ENCODE results near the gene BUD31. TPM values are rescaled to one million over a fixed set of nuclear protein-coding genes. Genes with fewer than 3 reads are reported as not detected.

Gene BUD31
- total RNA-seq (2021; fragmentation: NEBNext Ultra II Directional; extraction: Animal tissue kit (Norgen Biotek cat#: 25700)) = 100 to 1,000 TPM; 134 to 147 (median 146) TPM
- long read RNA-seq, transcript BUD31-202 (6 exons, 1,139 nt) = major isoform, 141 of 210 reads
- long read RNA-seq, transcript BUD31-201 (6 exons, 1,035 nt) = minor isoform, 46 of 210 reads
- long read RNA-seq, partial matches to known transcripts = 8 of 210 reads
- long read RNA-seq, other reads (novel, unspliced or antisense) = 15 of 210 reads

- Mint-ChIP-seq H3K9me3 (no peaks in the 10 kb centered on the region), H3K4me3 (peak within 1 kb of the TSS; percentile 98), H3K27me3 (ENCODE audit: insufficient read depth) (peaks cover 5% of the 10 kb centered on the region; the same call in 1 of the 2 replicates), H3K27ac (peak within 1 kb of the TSS; percentile 98), H3K4me1 (ENCODE audit: low read depth) (peaks cover 41% of the 10 kb centered on the region), H3K36me3 (ENCODE audit: low read depth) (peaks cover 46% of the 10 kb centered on the region)
- peak; percentile 23; the same call in 1 of the 2 replicates for TF ChIP-seq CTCF (IDR thresholded peaks at IDR 0.05)
- peak; percentile 93 for DNase-seq
These were observed at the start of gene BUD31, which contains the start of gene PDAP1 for GRCh38 chr7:99408379-99409191. Gene BUD31 (plus strand): TSS chr7:99408969. CDS start chr7:99411093, 2,124 bp downstream. Gene PDAP1 (minus strand): TSS chr7:99408597. CDS start chr7:99408548, 49 bp downstream.

DNA sequence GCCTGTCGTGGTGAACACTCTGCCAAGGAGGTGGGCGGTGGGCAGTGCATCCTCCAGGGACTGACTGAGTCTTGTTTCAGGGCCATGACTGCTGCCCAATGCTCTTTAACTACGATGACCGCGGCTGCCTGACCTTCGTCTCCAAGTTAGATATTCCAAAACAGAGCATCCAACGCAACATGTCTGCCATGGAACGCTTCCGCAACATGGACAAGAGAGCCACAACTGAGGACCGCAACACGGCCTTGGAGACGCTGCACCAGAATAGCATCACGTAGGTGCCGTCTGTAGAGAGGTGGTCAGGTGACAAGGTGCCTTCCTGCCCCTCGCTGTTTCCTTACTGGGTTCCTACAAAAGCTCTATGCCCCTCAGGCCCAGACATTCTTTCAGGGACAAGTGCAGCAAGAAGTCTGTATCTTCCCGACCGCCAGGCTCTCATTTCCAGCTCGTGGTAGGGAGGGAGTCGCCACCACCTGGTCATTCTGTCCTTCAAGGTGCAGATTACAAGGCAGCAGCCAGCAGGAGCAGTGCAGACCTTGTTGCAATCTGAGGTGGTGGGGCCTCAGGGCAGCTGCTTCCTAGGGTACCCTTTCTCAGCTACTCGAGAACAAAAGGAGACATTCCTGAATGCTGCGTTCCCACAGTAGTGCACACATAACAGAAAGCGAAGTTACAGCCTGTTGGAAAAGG is 49.2 kb upstream of the BUD31 start:
- Mint-ChIP-seq H3K27me3 (ENCODE audit: insufficient read depth) (peaks cover 2% of the 10 kb centered on the region; the same call in 1 of the 2 replicates), H3K4me3 (no peak overlapping the region), H3K36me3 (ENCODE audit: low read depth) (peaks cover 16% of the 10 kb centered on the region), H3K9me3 (no peaks in the 10 kb centered on the region), H3K4me1 (ENCODE audit: low read depth) (peaks cover 28% of the 10 kb centered on the region), H3K27ac (no peak overlapping the region)
- DNase-seq = no peak
- no peak for TF ChIP-seq CTCF (IDR thresholded peaks at IDR 0.05)

GRCh38 chr7:99362801-99363200 is 46.0 kb upstream of the BUD31 start:
- H3K4me3 Mint-ChIP-seq = peak overlapping the region; percentile 71
- peaks cover 22% of the 10 kb centered on the region for H3K36me3 Mint-ChIP-seq (ENCODE audit: low read depth)
- peak overlapping the region; percentile 90 for H3K27ac Mint-ChIP-seq
- DNase-seq = peak; percentile 92
- peaks cover 2% of the 10 kb centered on the region; the same call in 1 of the 2 replicates for H3K27me3 Mint-ChIP-seq (ENCODE audit: insufficient read depth)
- H3K4me1 Mint-ChIP-seq (ENCODE audit: low read depth) = peaks cover 28% of the 10 kb centered on the region
- H3K9me3 Mint-ChIP-seq = no peaks in the 10 kb centered on the region
- no peak for TF ChIP-seq CTCF (IDR thresholded peaks at IDR 0.05)

DNA sequence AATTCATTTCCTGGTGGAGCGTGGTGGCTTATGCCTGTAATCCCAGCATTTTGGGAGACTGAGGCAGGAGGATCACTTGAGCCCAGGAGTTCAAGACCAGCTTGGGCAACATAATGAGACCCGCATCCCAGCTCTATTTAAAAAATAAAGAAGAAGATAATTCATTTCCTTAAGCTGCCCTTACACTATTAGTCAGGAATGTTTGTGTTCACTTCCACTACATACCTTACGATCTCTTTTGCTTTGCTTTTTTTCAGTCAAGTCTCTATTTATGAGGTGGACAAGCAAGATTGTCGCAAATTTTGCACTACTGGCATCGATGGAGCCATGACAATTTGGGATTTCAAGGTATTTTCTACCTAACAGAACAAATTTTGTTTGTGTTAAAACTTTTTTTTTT is 45.5 kb upstream of the BUD31 start:
- Mint-ChIP-seq H3K27me3 (ENCODE audit: insufficient read depth) (peaks cover 2% of the 10 kb centered on the region; the same call in 1 of the 2 replicates), H3K4me1 (ENCODE audit: low read depth) (peaks cover 28% of the 10 kb centered on the region), H3K4me3 (peak overlapping the region; percentile 71), H3K27ac (peak overlapping the region; percentile 90), H3K9me3 (no peaks in the 10 kb centered on the region), H3K36me3 (ENCODE audit: low read depth) (peaks cover 17% of the 10 kb centered on the region)
- DNase-seq = no peak
- no peak for TF ChIP-seq CTCF (IDR thresholded peaks at IDR 0.05)
